ENCODE results near the gene DNTTIP2. TPM values are rescaled to one million over a fixed set of nuclear protein-coding genes. Genes with fewer than 3 reads are reported as not detected.

DNTTIP2 gene
- total and polyA plus RNA-seq, 2 experiments from 2014 or later, result 34.4 to 43.6 TPM

- no peak for DNase-seq (ENCODE audit: low spot score)
- H3K4me3 ChIP-seq, result no peak overlapping the region
- H3K4me2 ChIP-seq, result no peak overlapping the region
- no peaks in the 10 kb centered on the region for H3K9me3 ChIP-seq (ENCODE audit: low read depth)
- no peaks in the 10 kb centered on the region for H3K79me2 ChIP-seq
- no peak overlapping the region for H3K27ac ChIP-seq
- H4K20me1 ChIP-seq (ENCODE audit: insufficient read depth, poor library complexity, severe bottlenecking), result no peaks in the 10 kb centered on the region
- H3K4me1 ChIP-seq (ENCODE audit: insufficient read depth), result peaks cover 13% of the 10 kb centered on the region
- no peaks in the 10 kb centered on the region for H3K27me3 ChIP-seq
- 88% methylated on average over 5 of the region's 5 CpGs for WGBS (ENCODE audit: low lambda C conversion rate, missing lambda C conversion rate)
- TF ChIP-seq EZH2 (IDR thresholded peaks at IDR 0.05; ENCODE audit: borderline replicate concordance) (no peak), EZH2phosphoT487 (IDR thresholded peaks at IDR 0.05; ENCODE audit: low read depth, severe bottlenecking, unreplicated experiment) (no peak)
- TF ChIP-seq, protein P1, sequence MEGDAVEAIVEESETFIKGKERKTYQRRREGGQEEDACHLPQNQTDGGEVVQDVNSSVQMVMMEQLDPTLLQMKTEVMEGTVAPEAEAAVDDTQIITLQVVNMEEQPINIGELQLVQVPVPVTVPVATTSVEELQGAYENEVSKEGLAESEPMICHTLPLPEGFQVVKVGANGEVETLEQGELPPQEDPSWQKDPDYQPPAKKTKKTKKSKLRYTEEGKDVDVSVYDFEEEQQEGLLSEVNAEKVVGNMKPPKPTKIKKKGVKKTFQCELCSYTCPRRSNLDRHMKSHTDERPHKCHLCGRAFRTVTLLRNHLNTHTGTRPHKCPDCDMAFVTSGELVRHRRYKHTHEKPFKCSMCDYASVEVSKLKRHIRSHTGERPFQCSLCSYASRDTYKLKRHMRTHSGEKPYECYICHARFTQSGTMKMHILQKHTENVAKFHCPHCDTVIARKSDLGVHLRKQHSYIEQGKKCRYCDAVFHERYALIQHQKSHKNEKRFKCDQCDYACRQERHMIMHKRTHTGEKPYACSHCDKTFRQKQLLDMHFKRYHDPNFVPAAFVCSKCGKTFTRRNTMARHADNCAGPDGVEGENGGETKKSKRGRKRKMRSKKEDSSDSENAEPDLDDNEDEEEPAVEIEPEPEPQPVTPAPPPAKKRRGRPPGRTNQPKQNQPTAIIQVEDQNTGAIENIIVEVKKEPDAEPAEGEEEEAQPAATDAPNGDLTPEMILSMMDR (IDR thresholded peaks at IDR 0.05; ENCODE audit: poor library complexity), result no peak
- H2AFZ ChIP-seq, result no peak overlapping the region
- H3K9me2 ChIP-seq (replicated peaks; ENCODE audit: insufficient read depth), result no peaks in the 10 kb centered on the region
- no peaks in the 10 kb centered on the region for H3K36me3 ChIP-seq (replicated peaks; ENCODE audit: insufficient read depth, low read depth)
These were observed 36.1 kb downstream of the DNTTIP2 start for GRCh38 chr1:93842750-93843500.

- Histone ChIP-seq H3K4me2 (no peak overlapping the region), H3K9me3 (ENCODE audit: low read depth) (no peaks in the 10 kb centered on the region), H3K4me3 (no peak overlapping the region), H3K9me2 (replicated peaks; ENCODE audit: insufficient read depth) (no peaks in the 10 kb centered on the region), H3K27ac (no peak overlapping the region), H3K4me1 (ENCODE audit: insufficient read depth) (peaks cover 13% of the 10 kb centered on the region), H3K27me3 (no peaks in the 10 kb centered on the region), H3K36me3 (replicated peaks; ENCODE audit: insufficient read depth, low read depth) (no peaks in the 10 kb centered on the region), H2AFZ (no peak overlapping the region), H4K20me1 (ENCODE audit: insufficient read depth, poor library complexity, severe bottlenecking) (no peaks in the 10 kb centered on the region), H3K79me2 (no peaks in the 10 kb centered on the region)
- TF ChIP-seq, protein P1 (IDR thresholded peaks at IDR 0.05; ENCODE audit: poor library complexity), result no peak
- TF ChIP-seq EZH2phosphoT487 (IDR thresholded peaks at IDR 0.05; ENCODE audit: low read depth, severe bottlenecking, unreplicated experiment) (no peak), EZH2 (IDR thresholded peaks at IDR 0.05; ENCODE audit: borderline replicate concordance) (no peak)
- WGBS (ENCODE audit: low lambda C conversion rate, missing lambda C conversion rate), result 97% methylated on average over 3 of the region's 3 CpGs
- DNase-seq (ENCODE audit: low spot score), result no peak
These were observed 37.2 kb downstream of the DNTTIP2 start for GRCh38 chr1:93841771-93842170.

- 92% methylated on average over 4 of the region's 4 CpGs for WGBS (ENCODE audit: low lambda C conversion rate, missing lambda C conversion rate)
- TF ChIP-seq EZH2 (IDR thresholded peaks at IDR 0.05; ENCODE audit: borderline replicate concordance) (no peak), EZH2phosphoT487 (IDR thresholded peaks at IDR 0.05; ENCODE audit: low read depth, severe bottlenecking, unreplicated experiment) (no peak)
- TF ChIP-seq, protein P1 (IDR thresholded peaks at IDR 0.05; ENCODE audit: poor library complexity), result no peak
- Histone ChIP-seq H3K4me2 (no peak overlapping the region), H3K9me2 (replicated peaks; ENCODE audit: insufficient read depth) (no peaks in the 10 kb centered on the region), H3K27ac (no peak overlapping the region), H3K27me3 (no peaks in the 10 kb centered on the region), H3K79me2 (no peaks in the 10 kb centered on the region), H2AFZ (no peak overlapping the region), H3K4me3 (no peak overlapping the region), H3K36me3 (replicated peaks; ENCODE audit: insufficient read depth, low read depth) (no peaks in the 10 kb centered on the region), H3K9me3 (ENCODE audit: low read depth) (no peaks in the 10 kb centered on the region), H4K20me1 (ENCODE audit: insufficient read depth, poor library complexity, severe bottlenecking) (no peaks in the 10 kb centered on the region), H3K4me1 (ENCODE audit: insufficient read depth) (peaks cover 12% of the 10 kb centered on the region)
- no peak for DNase-seq (ENCODE audit: low spot score)
These were observed 38.0 kb downstream of the DNTTIP2 start for GRCh38 chr1:93840956-93841482.

All from hepatocyte (in vitro differentiated cells).